ENCODE measurements around the gene ANKLE2. TPM values are rescaled to one million over a fixed set of nuclear protein-coding genes. Genes with fewer than 3 reads are reported as not detected.

ANKLE2 gene
- polyA plus RNA-seq, 1 donor from 2014 or later: 72.3 TPM

DNA sequence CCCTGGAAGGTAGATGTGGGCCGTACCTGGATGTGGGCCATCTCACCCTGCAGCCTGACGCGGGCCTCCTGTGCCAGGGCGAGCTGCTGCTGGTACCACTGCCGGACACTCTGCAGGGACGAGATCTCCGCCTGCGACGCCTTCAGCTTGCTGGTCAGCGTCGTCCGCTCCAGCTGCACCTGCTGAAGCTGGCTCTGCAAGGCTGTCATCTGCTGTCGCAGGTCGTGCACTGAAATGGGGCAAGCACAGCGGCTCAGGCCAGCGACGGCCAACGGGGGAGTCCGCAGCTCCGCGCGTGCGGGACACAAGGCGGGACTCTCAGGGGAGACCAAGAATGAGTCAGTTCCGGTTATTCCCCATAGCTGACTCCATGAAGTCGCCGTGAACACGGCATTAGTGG, 40.1 kb upstream of the ANKLE2 start:
- no peaks in the 10 kb centered on the region for H3F3A ChIP-seq (ENCODE audit: insufficient read depth, low read length, poor library complexity, severe bottlenecking)
- H3K36me3 ChIP-seq (ENCODE audit: insufficient read depth, low read length): peaks cover 6% of the 10 kb centered on the region
- no peak overlapping the region for H3K27ac ChIP-seq (ENCODE audit: low read length)
- no peak overlapping the region for H2AFZ ChIP-seq (ENCODE audit: low read depth, low read length)
- no peaks in the 10 kb centered on the region for H4K20me1 ChIP-seq (ENCODE audit: insufficient read depth)
- no peak overlapping the region for H3K4me2 ChIP-seq (ENCODE audit: low read length)
- no peak overlapping the region for H3K4me3 ChIP-seq (ENCODE audit: low read length)
- TF ChIP-seq REST (IDR thresholded peaks at IDR 0.05; ENCODE audit: borderline replicate concordance) (no peak), SMC3 (conservative IDR thresholded peaks at IDR 0.05; ENCODE audit: poor library complexity) (no peak), EZH2 (IDR thresholded peaks at IDR 0.05; ENCODE audit: borderline replicate concordance, insufficient read depth, low read length, poor library complexity, severe bottlenecking) (no peak), EP300 (conservative IDR thresholded peaks at IDR 0.05; ENCODE audit: poor library complexity, severe bottlenecking) (no peak), MXI1 (conservative IDR thresholded peaks at IDR 0.05; ENCODE audit: poor library complexity, severe bottlenecking) (no peak), RAD21 (conservative IDR thresholded peaks at IDR 0.05) (no peak)
- H3K27me3 ChIP-seq (ENCODE audit: insufficient read depth, low read depth, low read length): no peaks in the 10 kb centered on the region
- no peaks in the 10 kb centered on the region for H3K9me3 ChIP-seq (ENCODE audit: low read length)
- no peaks in the 10 kb centered on the region for H3K79me2 ChIP-seq (replicated peaks; ENCODE audit: insufficient read depth, low read length)
- H3K9ac ChIP-seq (ENCODE audit: low read length): no peak overlapping the region
- no peaks in the 10 kb centered on the region for H3K9me2 ChIP-seq (ENCODE audit: insufficient read depth, low read length)

GRCh38 chr12:132798836-132799235, 37.2 kb upstream of the ANKLE2 start:
- Histone ChIP-seq H3K4me2 (ENCODE audit: low read length) (no peak overlapping the region), H3K9me2 (ENCODE audit: insufficient read depth, low read length) (no peaks in the 10 kb centered on the region), H3K9me3 (ENCODE audit: low read length) (no peaks in the 10 kb centered on the region), H2AFZ (ENCODE audit: low read depth, low read length) (no peak overlapping the region), H3K9ac (ENCODE audit: low read length) (no peak overlapping the region), H3K79me2 (replicated peaks; ENCODE audit: insufficient read depth, low read length) (no peaks in the 10 kb centered on the region), H3F3A (ENCODE audit: insufficient read depth, low read length, poor library complexity, severe bottlenecking) (no peaks in the 10 kb centered on the region), H3K27me3 (ENCODE audit: insufficient read depth, low read depth, low read length) (no peaks in the 10 kb centered on the region), H3K36me3 (ENCODE audit: insufficient read depth, low read length) (peaks cover 6% of the 10 kb centered on the region), H3K4me3 (ENCODE audit: low read length) (no peak overlapping the region), H4K20me1 (ENCODE audit: insufficient read depth) (no peaks in the 10 kb centered on the region), H3K27ac (ENCODE audit: low read length) (no peak overlapping the region)
- TF ChIP-seq EP300 (conservative IDR thresholded peaks at IDR 0.05; ENCODE audit: poor library complexity, severe bottlenecking) (no peak), EZH2 (IDR thresholded peaks at IDR 0.05; ENCODE audit: borderline replicate concordance, insufficient read depth, low read length, poor library complexity, severe bottlenecking) (no peak), REST (IDR thresholded peaks at IDR 0.05; ENCODE audit: borderline replicate concordance) (no peak), POLR2AphosphoS5 (IDR thresholded peaks at IDR 0.05) (no peak), MXI1 (conservative IDR thresholded peaks at IDR 0.05; ENCODE audit: poor library complexity, severe bottlenecking) (no peak), RAD21 (conservative IDR thresholded peaks at IDR 0.05) (no peak), CTCF (IDR thresholded peaks at IDR 0.05; ENCODE audit: poor library complexity, severe bottlenecking) (no peak), TAF1 (IDR thresholded peaks at IDR 0.05; ENCODE audit: low read depth) (no peak), SMC3 (conservative IDR thresholded peaks at IDR 0.05; ENCODE audit: poor library complexity) (no peak)

All from neural cell (in vitro differentiated cells).